HEK293 (cell line): ENCODE results near the gene CAD.

ENCODE experiments used
- CTCF ChIA-PET: fragments of 350-600 bp; formaldehyde crosslinking; extraction: SDS; loops from one replicate; lab custom pipeline; 2021; ENCODE audit warnings: antibody characterized with exemption; lab: Yijun Ruan, JAX
- POLR2A ChIA-PET: fragments of 300-600 bp; formaldehyde crosslinking; extraction: SDS; loops from one replicate; lab custom pipeline; 2020; ENCODE audit warnings: antibody characterized with exemption, inconsistent platforms; lab: Yijun Ruan, JAX
- H3K27ac ChIP-seq: fragments of 200-500 bp; sonication (Bioruptor generic); 2 replicates; pipeline ENCODE4 v1.5.1; 2014; ENCODE audit warnings: low read depth, low read length, control low read depth, inconsistent platforms; ENCODE audit errors: extremely low read depth
- H3K36me3 ChIP-seq, 2 experiments: fragments of 200-500 bp in 1 of 2; sonication (Bioruptor generic) in 1 of 2; 1 replicate in 1 of 2; 2 replicates in 1 of 2; pipeline ENCODE4 v1.5.1; 2014 to 2017; ENCODE audit warnings: inconsistent platforms in 2 of 2, low read length in 2 of 2; ENCODE audit not compliant: control insufficient read depth in 2 of 2, insufficient read depth in 1 of 2
- H3K4me1 ChIP-seq: fragments of 200-500 bp; sonication (Bioruptor generic); 2 replicates; pipeline ENCODE4 v1.5.1; 2014; ENCODE audit warnings: mild to moderate bottlenecking, low read length, inconsistent platforms; ENCODE audit not compliant: control insufficient read depth, insufficient read depth
- H3K4me3 ChIP-seq: 2 replicates; pipeline ENCODE4 v1.5.1; 2011; ENCODE audit warnings: low read depth, mild to moderate bottlenecking, control low read depth, low read length, moderate library complexity
- H3K9me3 ChIP-seq: fragments of 200-500 bp; sonication (Bioruptor generic); 2 replicates; pipeline ENCODE4 v1.5.1; 2014; ENCODE audit warnings: low read depth, low read length, inconsistent platforms; ENCODE audit not compliant: control insufficient read depth, insufficient read depth
- EGR2 ChIP-seq: fragments of 450-650 bp; formaldehyde crosslinking; IDR thresholded peaks from 2 replicates; pipeline ENCODE4 v1.5.1; 2016; ENCODE audit warnings: low read depth, missing biosample characterization, missing genetic modification characterization
- GLIS2 ChIP-seq: fragments of 450-650 bp; formaldehyde crosslinking; IDR thresholded peaks from 2 replicates; pipeline ENCODE4 v1.5.1; 2016; ENCODE audit warnings: missing biosample characterization, missing genetic modification characterization
- KLF1 ChIP-seq: fragments of 450-650 bp; formaldehyde crosslinking; IDR thresholded peaks from 2 replicates; pipeline ENCODE4 v1.5.1; 2016; ENCODE audit warnings: missing biosample characterization, missing genetic modification characterization
- KLF9 ChIP-seq: fragments of 450-650 bp; formaldehyde crosslinking; IDR thresholded peaks from 2 replicates; pipeline ENCODE4 v1.5.1; 2016; ENCODE audit warnings: missing biosample characterization, missing genetic modification characterization, low read depth
- SP3 ChIP-seq: fragments of 450-650 bp; formaldehyde crosslinking; IDR thresholded peaks from 2 replicates; pipeline ENCODE4 v1.5.1; 2016; ENCODE audit warnings: missing biosample characterization, missing genetic modification characterization
- ZBTB17 ChIP-seq: fragments of 450-650 bp; formaldehyde crosslinking; IDR thresholded peaks from 2 replicates; pipeline ENCODE4 v1.5.1; 2016; ENCODE audit warnings: missing biosample characterization, missing genetic modification characterization
- ZBTB20 ChIP-seq: fragments of 450-650 bp; formaldehyde crosslinking; IDR thresholded peaks from 2 replicates; pipeline ENCODE4 v1.5.1; 2016; ENCODE audit warnings: missing biosample characterization, missing genetic modification characterization
- ZBTB7A ChIP-seq: fragments of 450-650 bp; formaldehyde crosslinking; IDR thresholded peaks from 2 replicates; pipeline ENCODE4 v1.5.1; 2016; ENCODE audit warnings: low read depth, missing biosample characterization, missing genetic modification characterization
- ZBTB8A ChIP-seq: fragments of 450-650 bp; formaldehyde crosslinking; IDR thresholded peaks from 2 replicates; pipeline ENCODE4 v1.5.1; 2016; ENCODE audit warnings: missing biosample characterization, missing genetic modification characterization
- ZNF311 ChIP-seq: fragments of 450-650 bp; formaldehyde crosslinking; IDR thresholded peaks from 2 replicates; pipeline ENCODE4 v1.5.1; 2017; ENCODE audit warnings: missing biosample characterization, missing genetic modification characterization, borderline replicate concordance
- ZNF561 ChIP-seq: fragments of 450-650 bp; IDR thresholded peaks from 2 replicates; pipeline ENCODE4 v1.5.1; 2018; ENCODE audit warnings: missing biosample characterization, missing genetic modification characterization, borderline replicate concordance
- ZNF624 ChIP-seq: fragments of 450-650 bp; formaldehyde crosslinking; IDR thresholded peaks from 2 replicates; pipeline ENCODE4 v1.5.1; 2017; ENCODE audit warnings: missing biosample characterization, missing genetic modification characterization
- ZNF658 ChIP-seq: fragments of 450-650 bp; formaldehyde crosslinking; IDR thresholded peaks from 2 replicates; pipeline ENCODE4; 2016; ENCODE audit warnings: missing biosample characterization, missing genetic modification characterization
- TF ChIP-seq, protein P1 (sequence below): fragments of 450-650 bp; formaldehyde crosslinking; IDR thresholded peaks from 2 replicates; pipeline ENCODE4 v1.5.1; 2016; ENCODE audit warnings: missing biosample characterization, missing genetic modification characterization
- TF ChIP-seq, protein P2 (sequence below): fragments of 450-650 bp; formaldehyde crosslinking; IDR thresholded peaks from 2 replicates; pipeline ENCODE4 v1.5.1; 2016; ENCODE audit warnings: missing biosample characterization, missing genetic modification characterization
- TF ChIP-seq, protein P3 (sequence below): fragments of 450-650 bp; IDR thresholded peaks from 2 replicates; pipeline ENCODE4 v1.5.1; 2018; ENCODE audit warnings: missing biosample characterization, mild to moderate bottlenecking, missing genetic modification characterization
- TF ChIP-seq, protein P4 (sequence below): sonication (generic); formaldehyde crosslinking; IDR thresholded peaks from 2 replicates; pipeline ENCODE4 v1.8.1; 2022; ENCODE audit warnings: mild to moderate bottlenecking, moderate library complexity, missing genetic modification reagents
- TF ChIP-seq, protein P5 (sequence below): fragments of 450-650 bp; formaldehyde crosslinking; IDR thresholded peaks from 2 replicates; pipeline ENCODE4 v1.5.1; 2016; ENCODE audit warnings: missing biosample characterization, missing genetic modification characterization
- TF ChIP-seq, protein P6 (sequence below): fragments of 450-650 bp; formaldehyde crosslinking; optimal IDR thresholded peaks from 2 replicates; pipeline ENCODE3; 2016; ENCODE audit warnings: missing biosample characterization, mild to moderate bottlenecking, missing genetic modification characterization
- TF ChIP-seq, protein P7 (sequence below): fragments of 450-650 bp; formaldehyde crosslinking; IDR thresholded peaks from 2 replicates; pipeline ENCODE4 v1.5.1; 2016; ENCODE audit warnings: missing biosample characterization, missing genetic modification characterization
- TF ChIP-seq, protein P8 (sequence below): fragments of 450-650 bp; formaldehyde crosslinking; IDR thresholded peaks from 2 replicates; pipeline ENCODE4 v1.5.1; 2016; ENCODE audit warnings: missing biosample characterization, missing genetic modification characterization

The CAD gene

DNA sequence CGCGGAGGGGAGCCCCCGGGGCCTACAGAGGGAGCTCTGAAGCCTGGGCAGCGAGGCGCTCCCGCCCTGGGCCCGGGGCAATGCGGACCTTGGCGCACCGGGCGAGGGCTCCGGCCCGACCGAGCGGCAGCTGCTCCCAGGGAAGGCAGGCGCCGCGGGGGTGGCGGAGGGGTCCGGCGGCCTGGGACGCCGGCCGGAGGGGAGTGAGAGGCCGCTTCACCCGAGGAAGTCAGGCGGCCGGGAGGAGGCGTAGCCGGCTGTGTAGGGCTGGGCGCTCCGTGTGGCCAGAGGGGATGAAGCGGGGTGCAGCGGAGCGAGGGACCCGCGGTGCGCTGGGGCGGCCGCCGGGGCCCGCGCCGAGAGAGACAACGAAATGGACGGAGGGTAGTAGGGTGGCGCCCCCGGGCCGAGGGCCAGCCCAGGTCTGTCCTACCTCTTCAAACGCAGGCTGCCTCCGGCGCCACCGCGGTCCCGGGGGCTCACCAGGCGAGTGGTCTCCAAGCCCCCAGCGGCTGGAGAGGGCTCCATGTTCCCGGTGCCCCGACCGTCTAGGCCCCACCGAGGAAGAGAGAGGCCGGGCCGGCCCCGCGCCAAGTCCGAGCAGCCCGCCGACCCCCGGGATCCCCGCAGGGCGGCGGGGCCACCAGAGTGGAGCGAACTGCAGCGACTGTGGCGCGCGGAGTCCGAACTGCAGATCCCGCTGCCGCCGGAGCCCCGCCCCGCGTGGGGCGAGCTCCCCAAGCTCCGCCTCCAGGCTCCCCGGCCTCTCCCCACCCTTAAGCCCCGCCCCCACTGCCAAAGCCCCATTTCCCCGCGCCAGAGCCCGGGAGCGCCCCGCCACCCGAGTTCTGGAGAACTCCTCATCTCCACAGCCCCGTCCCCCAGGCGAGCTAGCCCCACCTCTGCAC lies 45.5 kb downstream of the CAD start, which contains the start of gene SLC30A3:
TSS of gene SLC30A3 (minus strand) at position 669 of the 908 bp plus-strand sequence. CDS start at position 528, 141 bp downstream.
- Histone ChIP-seq H3K9me3 (no peaks in the 10 kb centered on the region), H3K4me3 (peak within 1 kb of the TSS; percentile 50), H3K4me1 (peaks cover 9% of the 10 kb centered on the region), H3K36me3 (peaks cover 0 to 5% of the 10 kb centered on the region in 2 experiments; a peak in 1 of 3 replicates), H3K27ac (peak within 1 kb of the TSS; percentile 60; the same call in 1 of the 2 replicates)
- CTCF ChIA-PET: interaction anchor here (0.7 to 6.2 kb wide), 6 partner anchors 12 to 148 kb away, joined by 3 to 96 read pairs (median 4); partner anchors contain the start of gene TRIM54
- POLR2A ChIA-PET: interaction anchor here (0.8 kb wide), 2 partner anchors 31 kb away, joined by 3 to 4 read pairs; no protein-coding TSS in a partner anchor
- TF ChIP-seq, protein P1, sequence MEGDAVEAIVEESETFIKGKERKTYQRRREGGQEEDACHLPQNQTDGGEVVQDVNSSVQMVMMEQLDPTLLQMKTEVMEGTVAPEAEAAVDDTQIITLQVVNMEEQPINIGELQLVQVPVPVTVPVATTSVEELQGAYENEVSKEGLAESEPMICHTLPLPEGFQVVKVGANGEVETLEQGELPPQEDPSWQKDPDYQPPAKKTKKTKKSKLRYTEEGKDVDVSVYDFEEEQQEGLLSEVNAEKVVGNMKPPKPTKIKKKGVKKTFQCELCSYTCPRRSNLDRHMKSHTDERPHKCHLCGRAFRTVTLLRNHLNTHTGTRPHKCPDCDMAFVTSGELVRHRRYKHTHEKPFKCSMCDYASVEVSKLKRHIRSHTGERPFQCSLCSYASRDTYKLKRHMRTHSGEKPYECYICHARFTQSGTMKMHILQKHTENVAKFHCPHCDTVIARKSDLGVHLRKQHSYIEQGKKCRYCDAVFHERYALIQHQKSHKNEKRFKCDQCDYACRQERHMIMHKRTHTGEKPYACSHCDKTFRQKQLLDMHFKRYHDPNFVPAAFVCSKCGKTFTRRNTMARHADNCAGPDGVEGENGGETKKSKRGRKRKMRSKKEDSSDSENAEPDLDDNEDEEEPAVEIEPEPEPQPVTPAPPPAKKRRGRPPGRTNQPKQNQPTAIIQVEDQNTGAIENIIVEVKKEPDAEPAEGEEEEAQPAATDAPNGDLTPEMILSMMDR (tag by site-specific recombination): peak; percentile 86
- TF ChIP-seq, protein P2, sequence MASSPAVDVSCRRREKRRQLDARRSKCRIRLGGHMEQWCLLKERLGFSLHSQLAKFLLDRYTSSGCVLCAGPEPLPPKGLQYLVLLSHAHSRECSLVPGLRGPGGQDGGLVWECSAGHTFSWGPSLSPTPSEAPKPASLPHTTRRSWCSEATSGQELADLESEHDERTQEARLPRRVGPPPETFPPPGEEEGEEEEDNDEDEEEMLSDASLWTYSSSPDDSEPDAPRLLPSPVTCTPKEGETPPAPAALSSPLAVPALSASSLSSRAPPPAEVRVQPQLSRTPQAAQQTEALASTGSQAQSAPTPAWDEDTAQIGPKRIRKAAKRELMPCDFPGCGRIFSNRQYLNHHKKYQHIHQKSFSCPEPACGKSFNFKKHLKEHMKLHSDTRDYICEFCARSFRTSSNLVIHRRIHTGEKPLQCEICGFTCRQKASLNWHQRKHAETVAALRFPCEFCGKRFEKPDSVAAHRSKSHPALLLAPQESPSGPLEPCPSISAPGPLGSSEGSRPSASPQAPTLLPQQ: no peak; the same call in 1 of the 2 replicates
- TF ChIP-seq EGR2 (tag by site-specific recombination) (no peak), ZNF624 (tag by site-specific recombination) (no peak), ZBTB8A (tag by site-specific recombination) (peak; percentile 91; the same call in 1 of the 2 replicates), ZNF658 (tag by site-specific recombination) (no peak), ZBTB17 (tag by site-specific recombination) (peak; percentile 56), ZNF561 (tag by site-specific recombination) (0 out of 2 replicates have a peak, but pooled peaks have one; percentile 17), ZBTB20 (tag by site-specific recombination) (peak; percentile 94), KLF9 (tag by site-specific recombination) (peak; percentile 51; the same call in 1 of the 2 replicates), ZNF311 (tag by site-specific recombination) (no peak), GLIS2 (tag by site-specific recombination) (peak; percentile 82), KLF1 (tag by site-specific recombination) (peak; percentile 11; the same call in 1 of the 2 replicates), ZBTB7A (tag by site-specific recombination) (peak; percentile 57; the same call in 1 of the 2 replicates), SP3 (peak; percentile 82)
- TF ChIP-seq, protein P3, sequence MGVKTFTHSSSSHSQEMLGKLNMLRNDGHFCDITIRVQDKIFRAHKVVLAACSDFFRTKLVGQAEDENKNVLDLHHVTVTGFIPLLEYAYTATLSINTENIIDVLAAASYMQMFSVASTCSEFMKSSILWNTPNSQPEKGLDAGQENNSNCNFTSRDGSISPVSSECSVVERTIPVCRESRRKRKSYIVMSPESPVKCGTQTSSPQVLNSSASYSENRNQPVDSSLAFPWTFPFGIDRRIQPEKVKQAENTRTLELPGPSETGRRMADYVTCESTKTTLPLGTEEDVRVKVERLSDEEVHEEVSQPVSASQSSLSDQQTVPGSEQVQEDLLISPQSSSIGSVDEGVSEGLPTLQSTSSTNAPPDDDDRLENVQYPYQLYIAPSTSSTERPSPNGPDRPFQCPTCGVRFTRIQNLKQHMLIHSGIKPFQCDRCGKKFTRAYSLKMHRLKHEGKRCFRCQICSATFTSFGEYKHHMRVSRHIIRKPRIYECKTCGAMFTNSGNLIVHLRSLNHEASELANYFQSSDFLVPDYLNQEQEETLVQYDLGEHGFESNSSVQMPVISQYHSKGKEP (tag by site-specific recombination): peak; percentile 13; the same call in 1 of the 2 replicates
- TF ChIP-seq, protein P4, sequence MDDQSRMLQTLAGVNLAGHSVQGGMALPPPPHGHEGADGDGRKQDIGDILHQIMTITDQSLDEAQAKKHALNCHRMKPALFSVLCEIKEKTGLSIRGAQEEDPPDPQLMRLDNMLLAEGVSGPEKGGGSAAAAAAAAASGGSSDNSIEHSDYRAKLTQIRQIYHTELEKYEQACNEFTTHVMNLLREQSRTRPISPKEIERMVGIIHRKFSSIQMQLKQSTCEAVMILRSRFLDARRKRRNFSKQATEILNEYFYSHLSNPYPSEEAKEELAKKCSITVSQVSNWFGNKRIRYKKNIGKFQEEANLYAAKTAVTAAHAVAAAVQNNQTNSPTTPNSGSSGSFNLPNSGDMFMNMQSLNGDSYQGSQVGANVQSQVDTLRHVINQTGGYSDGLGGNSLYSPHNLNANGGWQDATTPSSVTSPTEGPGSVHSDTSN: 0 out of 2 replicates have a peak, but pooled peaks have one; percentile 18
- TF ChIP-seq, protein P5, sequence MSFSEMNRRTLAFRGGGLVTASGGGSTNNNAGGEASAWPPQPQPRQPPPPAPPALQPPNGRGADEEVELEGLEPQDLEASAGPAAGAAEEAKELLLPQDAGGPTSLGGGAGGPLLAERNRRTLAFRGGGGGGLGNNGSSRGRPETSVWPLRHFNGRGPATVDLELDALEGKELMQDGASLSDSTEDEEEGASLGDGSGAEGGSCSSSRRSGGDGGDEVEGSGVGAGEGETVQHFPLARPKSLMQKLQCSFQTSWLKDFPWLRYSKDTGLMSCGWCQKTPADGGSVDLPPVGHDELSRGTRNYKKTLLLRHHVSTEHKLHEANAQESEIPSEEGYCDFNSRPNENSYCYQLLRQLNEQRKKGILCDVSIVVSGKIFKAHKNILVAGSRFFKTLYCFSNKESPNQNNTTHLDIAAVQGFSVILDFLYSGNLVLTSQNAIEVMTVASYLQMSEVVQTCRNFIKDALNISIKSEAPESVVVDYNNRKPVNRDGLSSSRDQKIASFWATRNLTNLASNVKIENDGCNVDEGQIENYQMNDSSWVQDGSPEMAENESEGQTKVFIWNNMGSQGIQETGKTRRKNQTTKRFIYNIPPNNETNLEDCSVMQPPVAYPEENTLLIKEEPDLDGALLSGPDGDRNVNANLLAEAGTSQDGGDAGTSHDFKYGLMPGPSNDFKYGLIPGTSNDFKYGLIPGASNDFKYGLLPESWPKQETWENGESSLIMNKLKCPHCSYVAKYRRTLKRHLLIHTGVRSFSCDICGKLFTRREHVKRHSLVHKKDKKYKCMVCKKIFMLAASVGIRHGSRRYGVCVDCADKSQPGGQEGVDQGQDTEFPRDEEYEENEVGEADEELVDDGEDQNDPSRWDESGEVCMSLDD (tag by site-specific recombination): 0 out of 2 replicates have a peak, but pooled peaks have one; percentile 35
- TF ChIP-seq, protein P6, sequence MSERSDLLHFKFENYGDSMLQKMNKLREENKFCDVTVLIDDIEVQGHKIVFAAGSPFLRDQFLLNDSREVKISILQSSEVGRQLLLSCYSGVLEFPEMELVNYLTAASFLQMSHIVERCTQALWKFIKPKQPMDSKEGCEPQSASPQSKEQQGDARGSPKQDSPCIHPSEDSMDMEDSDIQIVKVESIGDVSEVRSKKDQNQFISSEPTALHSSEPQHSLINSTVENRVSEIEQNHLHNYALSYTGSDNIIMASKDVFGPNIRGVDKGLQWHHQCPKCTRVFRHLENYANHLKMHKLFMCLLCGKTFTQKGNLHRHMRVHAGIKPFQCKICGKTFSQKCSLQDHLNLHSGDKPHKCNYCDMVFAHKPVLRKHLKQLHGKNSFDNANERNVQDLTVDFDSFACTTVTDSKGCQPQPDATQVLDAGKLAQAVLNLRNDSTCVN: peak; percentile 76
- TF ChIP-seq, protein P7, sequence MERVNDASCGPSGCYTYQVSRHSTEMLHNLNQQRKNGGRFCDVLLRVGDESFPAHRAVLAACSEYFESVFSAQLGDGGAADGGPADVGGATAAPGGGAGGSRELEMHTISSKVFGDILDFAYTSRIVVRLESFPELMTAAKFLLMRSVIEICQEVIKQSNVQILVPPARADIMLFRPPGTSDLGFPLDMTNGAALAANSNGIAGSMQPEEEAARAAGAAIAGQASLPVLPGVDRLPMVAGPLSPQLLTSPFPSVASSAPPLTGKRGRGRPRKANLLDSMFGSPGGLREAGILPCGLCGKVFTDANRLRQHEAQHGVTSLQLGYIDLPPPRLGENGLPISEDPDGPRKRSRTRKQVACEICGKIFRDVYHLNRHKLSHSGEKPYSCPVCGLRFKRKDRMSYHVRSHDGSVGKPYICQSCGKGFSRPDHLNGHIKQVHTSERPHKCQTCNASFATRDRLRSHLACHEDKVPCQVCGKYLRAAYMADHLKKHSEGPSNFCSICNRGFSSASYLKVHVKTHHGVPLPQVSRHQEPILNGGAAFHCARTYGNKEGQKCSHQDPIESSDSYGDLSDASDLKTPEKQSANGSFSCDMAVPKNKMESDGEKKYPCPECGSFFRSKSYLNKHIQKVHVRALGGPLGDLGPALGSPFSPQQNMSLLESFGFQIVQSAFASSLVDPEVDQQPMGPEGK (tag by site-specific recombination): peak; percentile 80
- TF ChIP-seq, protein P8, sequence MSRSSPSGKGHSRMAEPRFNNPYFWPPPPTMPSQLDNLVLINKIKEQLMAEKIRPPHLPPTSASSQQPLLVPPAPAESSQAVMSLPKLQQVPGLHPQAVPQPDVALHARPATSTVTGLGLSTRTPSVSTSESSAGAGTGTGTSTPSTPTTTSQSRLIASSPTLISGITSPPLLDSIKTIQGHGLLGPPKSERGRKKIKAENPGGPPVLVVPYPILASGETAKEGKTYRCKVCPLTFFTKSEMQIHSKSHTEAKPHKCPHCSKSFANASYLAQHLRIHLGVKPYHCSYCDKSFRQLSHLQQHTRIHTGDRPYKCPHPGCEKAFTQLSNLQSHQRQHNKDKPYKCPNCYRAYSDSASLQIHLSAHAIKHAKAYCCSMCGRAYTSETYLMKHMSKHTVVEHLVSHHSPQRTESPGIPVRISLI (tag by site-specific recombination): no peak
